Ovary (tissue), 3 donors: Measurements from ENCODE around the gene SPATA6L.

Experiments used
- EP300 ChIP-seq: sonication (generic); formaldehyde crosslinking; IDR thresholded peaks from one replicate; pipeline ENCODE4 v1.6.1; 2017; ENCODE audit warnings: antibody characterized with exemption
- POLR2A ChIP-seq: fragments of 450-650 bp; IDR thresholded peaks from one replicate; pipeline ENCODE4 v1.6.1; 2017; ENCODE audit warnings: antibody characterized with exemption, mild to moderate bottlenecking, moderate library complexity
- TF ChIP-seq, protein P1 (sequence below), 3 donors: fragments of 450-650 bp in 2 of 3; fragments of 200-600 bp in 1 of 3; IDR thresholded peaks; one replicate each; pipeline versions ENCODE4 v1.5.1 to v1.8.0; 2016 to 2022; ENCODE audit warnings: antibody characterized with exemption in 3 of 3, mild to moderate bottlenecking in 1 of 3
- donor health status: DM: no; HTN: no; CAD: no.

GRCh38 chr9:4604678-4605095 is 61.6 kb downstream of the SPATA6L start:
- TF ChIP-seq POLR2A (no peak), EP300 (no peak)
- TF ChIP-seq, protein P1, sequence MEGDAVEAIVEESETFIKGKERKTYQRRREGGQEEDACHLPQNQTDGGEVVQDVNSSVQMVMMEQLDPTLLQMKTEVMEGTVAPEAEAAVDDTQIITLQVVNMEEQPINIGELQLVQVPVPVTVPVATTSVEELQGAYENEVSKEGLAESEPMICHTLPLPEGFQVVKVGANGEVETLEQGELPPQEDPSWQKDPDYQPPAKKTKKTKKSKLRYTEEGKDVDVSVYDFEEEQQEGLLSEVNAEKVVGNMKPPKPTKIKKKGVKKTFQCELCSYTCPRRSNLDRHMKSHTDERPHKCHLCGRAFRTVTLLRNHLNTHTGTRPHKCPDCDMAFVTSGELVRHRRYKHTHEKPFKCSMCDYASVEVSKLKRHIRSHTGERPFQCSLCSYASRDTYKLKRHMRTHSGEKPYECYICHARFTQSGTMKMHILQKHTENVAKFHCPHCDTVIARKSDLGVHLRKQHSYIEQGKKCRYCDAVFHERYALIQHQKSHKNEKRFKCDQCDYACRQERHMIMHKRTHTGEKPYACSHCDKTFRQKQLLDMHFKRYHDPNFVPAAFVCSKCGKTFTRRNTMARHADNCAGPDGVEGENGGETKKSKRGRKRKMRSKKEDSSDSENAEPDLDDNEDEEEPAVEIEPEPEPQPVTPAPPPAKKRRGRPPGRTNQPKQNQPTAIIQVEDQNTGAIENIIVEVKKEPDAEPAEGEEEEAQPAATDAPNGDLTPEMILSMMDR (IDR thresholded peaks at IDR 0.05), result peak in 2 of 3 donors; percentile 26 to 46
